Dermis microvascular lymphatic vessel endothelial cell (primary cell): ENCODE measurements around the gene ANKDD1A. TPM values are rescaled to one million over a fixed set of nuclear protein-coding genes. Genes with fewer than 3 reads are reported as not detected.

Experiments used
- DNase-seq, 2 donors: peaks; one replicate each; pipeline versions ENCODE4 v3.0.0 to v3.0.0-alpha.2; 2010; ENCODE audit warnings: low read depth in 2 of 2
- total RNA-seq: library from RNA; depleted of rRNA; stranded (reverse); fragments of >200 nt; gene quantifications from 2 replicates; pipeline ENCODE4 v1.2.1, GENCODE V29; 2014

ANKDD1A gene
- total RNA-seq = 6.0 and 11.8 TPM in 2 replicates

DNA sequence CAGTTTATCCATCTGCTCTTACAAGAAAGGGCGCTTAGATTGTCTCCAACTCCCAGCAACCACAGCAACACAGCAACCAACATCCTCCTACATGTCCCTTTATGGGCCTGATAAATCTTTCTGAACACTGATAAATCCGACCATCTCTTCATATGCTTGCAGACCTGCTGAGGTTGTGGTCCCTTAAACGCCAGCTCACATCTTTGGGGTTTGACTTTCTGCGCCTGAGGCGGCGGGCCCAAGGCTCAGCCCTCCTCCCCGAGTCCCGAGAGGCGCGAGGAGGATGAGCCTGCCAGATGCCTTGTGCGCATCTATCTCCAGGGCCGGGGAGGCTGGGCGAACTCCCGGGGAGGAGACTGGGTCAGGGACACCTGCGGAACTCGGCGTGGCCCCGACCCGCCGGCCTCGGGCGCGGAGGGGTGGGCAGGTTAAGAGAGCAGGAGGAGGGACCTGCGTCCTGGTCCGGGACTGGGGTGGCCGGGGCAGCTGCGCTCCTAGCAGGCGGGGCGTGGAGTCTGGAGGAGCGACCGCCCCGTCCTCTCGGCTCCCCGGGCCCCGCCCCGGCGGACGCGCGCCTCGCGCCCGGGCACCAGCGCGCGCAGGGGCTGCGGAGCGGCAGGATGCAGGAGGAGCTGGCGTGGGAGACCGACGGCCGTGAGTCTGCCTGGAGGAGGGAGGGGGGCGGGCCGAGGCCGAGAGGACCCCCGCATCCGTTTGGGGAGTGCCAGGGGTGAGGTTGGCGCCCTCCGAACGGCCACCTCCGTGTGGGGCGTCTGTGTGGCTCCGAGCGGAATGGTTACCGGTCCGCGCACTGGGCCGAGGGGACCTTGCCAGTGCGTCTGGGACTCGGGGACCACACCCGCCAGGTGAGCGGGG lies at the start of gene ANKDD1A:
Gene ANKDD1A, plus strand, starts transcription at position 592 of the 876 bp plus-strand sequence. Its CDS starts 29 bp downstream, at position 621.
- DNase-seq = peak in 1 of 2 donors; percentile 62

DNA sequence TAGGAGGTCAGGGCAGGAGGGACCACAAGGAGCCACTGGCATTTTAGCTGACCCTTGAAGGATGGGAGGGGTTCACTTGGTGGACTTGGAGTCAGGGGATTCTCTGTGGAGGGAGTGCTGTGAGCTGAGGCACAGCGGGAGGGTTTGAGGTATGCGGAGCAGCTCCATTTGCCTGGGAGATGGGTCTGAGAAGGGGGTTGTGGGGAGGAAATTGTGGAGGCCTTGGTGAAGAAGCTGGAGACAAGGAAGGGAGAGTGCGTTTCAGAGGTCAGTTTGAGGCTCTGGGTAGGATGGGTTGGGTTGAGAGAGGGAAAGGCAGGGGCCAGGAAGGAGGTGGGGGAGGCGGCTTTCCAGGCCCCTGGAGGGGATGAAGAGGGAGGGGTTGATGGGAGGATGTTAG lies 49.7 kb upstream of the ANKDD1A start:
- no peak for DNase-seq

DNA sequence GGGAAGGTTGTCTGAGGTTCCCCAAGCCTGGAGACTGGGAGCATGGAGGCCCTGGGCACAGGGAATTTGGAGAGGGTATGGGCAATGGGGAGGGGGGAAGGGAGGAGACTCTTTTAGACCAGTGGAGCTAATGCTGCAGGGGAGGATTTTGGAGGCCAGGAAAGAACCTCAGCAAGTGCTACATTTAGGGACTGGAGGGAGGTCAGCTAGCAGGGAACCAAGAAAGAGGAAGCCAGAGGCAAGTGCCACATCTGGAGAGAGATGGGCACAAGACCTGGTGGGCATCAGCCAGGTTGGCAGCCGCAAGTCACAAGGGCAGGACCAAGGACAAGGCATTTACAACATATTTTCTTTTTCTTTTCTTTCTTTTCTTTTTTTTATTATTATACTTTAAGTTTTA lies 49.3 kb upstream of the ANKDD1A start:
- DNase-seq = no peak

DNA sequence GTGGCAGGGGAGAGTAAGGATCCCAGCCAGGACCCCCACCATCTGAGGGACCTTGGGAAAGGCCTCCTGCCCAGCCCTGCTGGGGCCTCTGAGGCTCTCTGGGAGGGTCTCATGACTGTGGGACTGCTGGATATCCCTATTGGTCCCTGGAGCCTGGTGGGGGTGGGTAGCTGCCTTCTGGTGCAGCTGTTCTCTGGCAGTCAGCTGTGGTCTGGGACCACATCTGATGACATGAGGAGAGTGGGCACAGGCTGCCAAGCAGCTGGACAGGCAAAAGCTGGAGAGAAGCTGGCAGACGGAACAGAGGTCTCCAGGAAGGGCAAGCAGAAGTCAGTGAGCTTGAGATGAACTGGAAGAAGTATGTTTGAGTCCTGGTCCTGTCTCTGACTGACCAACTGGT lies 47.6 kb upstream of the ANKDD1A start:
- no peak for DNase-seq

DNA sequence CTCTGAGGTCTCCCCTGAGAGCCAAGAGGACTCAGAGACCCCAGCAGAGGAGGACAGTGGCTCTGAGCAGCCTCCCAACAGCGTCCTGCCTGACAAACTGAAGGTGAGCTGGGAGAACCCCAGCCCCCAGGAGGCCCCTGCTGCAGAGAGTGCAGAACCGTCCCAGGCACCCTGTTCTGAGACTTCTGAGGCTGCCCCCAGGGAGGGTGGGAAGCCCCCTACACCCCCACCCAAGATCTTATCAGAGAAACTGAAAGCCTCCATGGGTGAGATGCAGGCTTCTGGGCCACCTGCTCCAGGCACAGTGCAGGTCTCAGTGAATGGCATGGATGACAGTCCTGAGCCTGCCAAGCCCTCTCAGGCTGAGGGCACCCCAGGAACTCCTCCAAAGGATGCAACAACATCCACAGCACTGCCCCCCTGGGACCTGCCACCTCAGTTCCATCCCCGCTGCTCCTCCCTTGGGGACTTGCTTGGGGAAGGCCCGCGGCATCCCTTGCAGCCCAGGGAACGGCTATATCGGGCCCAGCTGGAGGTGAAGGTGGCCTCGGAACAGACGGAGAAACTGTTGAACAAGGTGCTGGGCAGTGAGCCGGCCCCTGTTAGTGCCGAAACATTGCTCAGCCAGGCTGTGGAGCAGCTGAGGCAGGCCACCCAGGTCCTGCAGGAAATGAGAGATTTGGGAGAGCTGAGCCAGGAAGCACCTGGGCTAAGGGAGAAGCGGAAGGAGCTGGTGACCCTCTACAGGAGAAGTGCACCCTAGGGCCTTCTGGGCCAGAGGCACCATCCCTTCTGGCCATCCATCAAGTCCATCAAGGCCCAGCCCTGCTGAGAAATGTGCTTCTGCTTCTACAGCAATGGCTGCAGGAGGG lies 46.3 kb upstream of the ANKDD1A start:
- DNase-seq = no peak

DNA sequence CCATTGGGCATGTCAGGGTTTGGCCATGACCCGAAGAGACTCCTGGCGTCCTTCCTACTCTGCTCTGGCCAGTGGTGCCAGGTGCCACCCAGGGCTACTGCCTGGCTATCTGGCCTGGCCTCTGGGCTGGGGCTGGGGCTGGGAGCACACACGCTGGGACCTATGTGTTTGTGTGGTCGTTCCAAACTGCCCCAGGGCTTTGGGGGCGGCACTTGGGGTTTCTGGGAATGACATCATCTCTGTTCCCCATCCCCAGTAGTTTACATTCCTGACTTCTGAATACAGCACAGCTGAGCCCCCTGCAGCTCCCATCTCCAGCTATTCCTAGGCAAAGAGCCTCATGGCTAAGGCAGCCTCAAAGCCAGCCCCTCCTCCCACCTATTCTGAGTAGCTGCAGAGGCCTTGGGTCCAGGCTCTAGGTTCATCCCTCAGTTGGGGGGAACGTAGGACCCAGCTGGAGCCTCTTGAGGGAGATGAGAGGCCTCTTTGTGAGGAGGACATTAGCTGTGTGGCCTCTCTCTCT lies 45.6 kb upstream of the ANKDD1A start:
- DNase-seq = no peak

DNA sequence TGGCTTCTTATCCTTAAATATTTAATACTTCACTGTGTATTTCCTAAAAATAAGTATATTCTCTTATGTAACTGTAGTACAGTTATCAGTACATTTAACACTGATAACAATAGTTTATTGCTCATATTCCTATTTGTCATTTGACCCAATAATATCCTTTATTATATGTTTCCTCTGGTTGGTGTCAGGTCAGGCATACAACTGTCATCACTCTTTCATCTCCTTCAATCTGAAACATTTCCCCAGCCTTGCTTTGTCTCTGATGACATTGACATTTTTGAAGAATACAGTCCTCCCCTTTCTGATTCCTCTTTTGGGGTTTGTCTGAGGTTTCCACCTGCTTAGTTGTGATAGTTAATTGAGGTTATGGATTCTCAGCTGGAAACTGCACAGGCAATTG lies 42.2 kb upstream of the ANKDD1A start:
- peak; percentile 59 to 61 for DNase-seq

DNA sequence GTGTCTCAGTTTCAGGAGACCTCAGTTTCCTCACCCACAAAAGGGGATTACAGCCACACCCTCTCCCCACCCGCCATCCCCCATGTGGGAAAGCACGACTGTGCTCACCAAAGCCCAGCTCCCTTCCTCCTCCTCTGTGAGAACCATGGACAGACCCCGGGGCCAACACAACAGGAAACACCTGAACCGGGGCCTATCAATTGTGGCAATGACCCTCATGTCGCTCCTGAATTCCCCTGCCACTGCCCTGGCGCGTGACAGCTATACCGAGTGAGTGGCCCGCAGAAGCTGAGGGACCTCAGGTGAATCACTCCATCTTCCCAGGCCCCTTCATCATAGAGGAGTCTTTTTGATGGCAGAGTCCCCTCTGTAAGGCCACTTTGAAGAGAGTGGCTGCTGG lies 41.3 kb upstream of the ANKDD1A start:
- DNase-seq = peak; percentile 93 to 94

DNA sequence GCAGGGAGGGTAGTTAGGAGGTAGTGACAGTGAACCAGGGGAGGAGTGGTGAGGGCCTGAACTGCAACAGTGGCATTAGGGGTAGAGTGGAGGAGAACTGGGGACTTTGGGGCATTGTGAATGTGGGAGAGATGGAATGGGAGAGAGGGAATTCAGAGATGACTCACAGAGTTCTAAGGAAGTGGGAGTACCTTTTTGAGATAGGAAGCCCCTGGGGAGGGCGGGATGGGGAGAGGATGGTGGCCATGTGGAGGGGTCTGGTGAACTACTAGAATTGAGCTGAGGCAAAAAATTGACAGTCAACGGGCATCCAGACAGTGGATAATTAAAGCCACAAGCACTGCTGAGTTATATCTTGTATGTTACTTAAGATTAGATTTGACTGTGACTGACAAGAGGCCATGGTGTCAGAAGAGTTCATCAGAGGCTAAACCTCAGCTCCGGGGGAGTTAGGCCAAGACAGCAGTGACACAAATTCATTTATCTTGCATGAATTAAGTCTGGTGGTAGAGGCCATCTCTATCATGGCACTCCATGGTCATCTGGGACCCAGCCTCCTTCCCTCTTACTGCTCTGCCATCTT lies 36.0 kb upstream of the ANKDD1A start:
- DNase-seq = no peak

DNA sequence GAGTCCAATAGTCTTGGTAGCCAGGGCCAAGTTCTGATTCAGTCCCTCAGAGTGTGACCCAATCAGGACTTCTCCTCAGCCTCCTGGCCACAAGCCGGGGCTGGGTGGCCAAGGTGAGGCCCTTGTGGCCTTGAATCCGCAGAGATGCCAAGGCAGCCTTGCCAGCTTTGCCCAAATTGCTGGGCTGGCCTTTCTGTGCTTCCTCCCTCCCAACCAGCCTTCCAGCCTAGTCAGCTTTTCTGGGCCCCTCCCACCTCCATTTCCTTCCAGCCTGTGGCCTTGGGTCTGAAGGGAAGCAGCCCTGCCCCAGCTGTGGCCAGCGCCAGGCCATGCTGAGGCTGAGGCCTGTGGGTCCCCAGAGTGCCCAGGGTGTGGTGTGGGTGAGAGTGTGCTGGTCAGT lies 34.3 kb upstream of the ANKDD1A start:
- peak in 1 of 2 donors; percentile 50 for DNase-seq

DNA sequence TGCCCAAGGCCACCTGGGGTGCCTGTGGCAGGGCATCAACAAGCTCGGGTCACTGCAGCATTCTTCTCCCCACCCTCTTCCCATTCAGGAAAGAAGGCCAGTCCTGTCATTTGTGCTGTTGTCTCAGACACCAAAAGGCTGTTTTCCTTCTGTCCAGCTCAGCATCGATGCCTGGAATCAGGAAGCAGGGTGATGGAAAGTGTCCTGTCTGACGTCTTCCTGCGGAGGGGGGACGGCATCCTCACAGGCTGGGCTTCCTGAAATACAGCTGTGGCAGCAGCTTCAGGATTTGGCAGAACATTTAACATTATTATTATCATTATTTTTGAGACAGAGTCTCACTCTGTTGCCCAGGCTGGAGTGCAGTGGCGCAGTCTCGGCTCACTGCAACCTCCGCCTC lies 33.0 kb upstream of the ANKDD1A start:
- peak; percentile 84 to 93 for DNase-seq

DNA sequence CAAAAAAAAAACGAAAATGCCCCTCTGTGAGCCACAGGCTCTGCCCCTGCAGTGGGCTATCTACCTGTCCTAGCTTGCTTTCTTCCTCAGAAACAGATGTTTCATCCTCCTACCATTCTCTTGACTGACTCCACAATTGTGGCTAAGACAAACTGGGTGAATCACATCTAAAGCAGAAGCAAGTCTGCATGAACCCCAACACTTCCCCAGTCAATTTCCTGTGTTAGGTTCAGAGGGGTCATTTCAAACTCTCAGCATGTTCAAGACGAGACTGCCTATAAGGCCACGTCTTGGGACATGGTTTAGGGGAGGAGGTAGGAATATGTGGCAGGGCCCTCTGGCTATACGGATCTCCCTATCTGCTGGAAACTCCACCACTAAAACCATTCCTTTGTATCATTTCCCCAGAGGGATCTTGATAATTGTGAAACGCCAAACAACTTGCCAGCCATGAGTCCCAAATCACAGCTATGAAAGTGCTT lies 28.6 kb upstream of the ANKDD1A start:
- DNase-seq = no peak

DNA sequence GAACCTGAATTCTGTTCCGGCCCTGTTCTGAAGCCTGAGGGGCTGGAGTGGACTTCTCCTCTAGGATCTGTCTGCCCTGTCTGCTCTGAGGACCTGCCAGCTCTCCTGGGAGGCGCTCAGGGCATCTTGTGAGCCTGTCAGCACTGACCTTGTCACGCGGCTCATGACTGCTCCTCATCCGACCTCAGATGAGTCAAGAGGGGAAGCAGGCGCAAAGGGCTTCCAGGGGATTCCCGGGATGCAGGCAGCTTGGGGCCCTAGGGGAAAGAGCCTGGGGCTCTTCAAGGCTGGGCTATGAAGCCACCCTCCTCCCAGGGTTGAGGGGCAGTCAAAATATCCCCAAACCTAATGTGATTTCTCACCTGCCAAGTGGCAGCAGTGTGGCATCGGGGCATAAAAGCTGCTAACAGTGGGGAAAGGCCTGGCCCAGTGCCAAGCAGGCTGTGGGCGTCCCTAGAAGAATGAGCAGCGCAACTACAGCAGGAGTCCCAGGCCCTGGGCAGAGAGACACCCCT lies 27.6 kb upstream of the ANKDD1A start:
- peak; percentile 69 to 95 for DNase-seq

DNA sequence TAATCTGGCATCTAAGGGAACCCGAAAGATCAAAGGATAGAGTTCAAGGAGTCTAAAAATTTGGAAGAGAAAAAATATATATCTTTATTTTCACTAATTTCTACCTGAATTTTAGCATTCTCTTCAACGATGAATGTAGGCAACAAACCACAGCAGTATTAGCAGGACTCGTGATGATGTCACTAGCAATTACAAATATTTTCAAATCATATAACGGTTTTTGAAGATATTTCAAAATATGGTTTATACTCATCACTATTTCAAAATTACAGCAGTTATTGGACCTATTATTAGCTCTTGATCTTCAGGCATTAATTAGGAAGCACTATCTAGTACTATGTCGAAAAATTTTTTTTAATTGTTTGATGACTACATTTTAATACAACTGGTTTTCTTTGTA lies 27.0 kb upstream of the ANKDD1A start:
- DNase-seq = no peak

DNA sequence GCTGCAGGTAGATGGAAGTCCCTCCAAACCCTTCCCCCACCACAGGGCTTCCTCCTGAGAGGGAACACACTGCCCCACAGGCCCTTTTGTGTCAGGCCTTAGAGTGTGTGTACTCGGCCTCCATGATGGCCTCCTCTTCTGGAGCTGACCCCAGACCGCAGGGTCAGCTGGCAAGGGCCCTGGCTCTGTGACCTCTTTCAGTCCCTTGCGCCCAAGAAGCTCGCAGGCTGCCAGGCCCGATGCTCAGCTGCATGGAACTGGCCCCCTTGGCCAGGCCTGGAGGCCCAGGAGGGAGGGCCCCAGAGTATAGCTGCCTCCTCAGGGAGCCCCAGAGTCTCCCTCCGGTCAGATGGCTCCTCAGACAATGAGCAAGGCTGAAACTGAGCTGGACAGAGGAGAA lies 23.4 kb upstream of the ANKDD1A start:
- no peak for DNase-seq

DNA sequence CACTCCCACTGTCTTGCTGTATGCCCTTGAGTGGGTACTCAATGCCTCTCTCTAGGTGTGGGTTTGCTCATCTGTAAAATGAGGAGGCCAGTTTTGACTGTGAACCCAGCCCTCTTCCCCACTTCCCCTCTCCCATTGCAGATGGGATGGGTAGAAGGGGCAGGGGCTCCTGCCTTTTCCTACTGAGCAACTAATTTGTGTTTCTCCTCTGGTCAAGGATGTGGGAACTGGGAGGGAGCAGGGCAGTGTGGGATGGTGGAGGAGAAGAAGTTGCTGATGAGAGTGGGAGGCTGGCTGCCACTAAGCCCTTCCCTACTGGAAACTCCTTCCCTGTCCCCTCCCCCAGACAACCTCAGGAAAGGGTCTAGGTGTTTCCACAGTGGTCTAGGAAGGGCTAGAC lies 20.1 kb upstream of the ANKDD1A start:
- no peak for DNase-seq

DNA sequence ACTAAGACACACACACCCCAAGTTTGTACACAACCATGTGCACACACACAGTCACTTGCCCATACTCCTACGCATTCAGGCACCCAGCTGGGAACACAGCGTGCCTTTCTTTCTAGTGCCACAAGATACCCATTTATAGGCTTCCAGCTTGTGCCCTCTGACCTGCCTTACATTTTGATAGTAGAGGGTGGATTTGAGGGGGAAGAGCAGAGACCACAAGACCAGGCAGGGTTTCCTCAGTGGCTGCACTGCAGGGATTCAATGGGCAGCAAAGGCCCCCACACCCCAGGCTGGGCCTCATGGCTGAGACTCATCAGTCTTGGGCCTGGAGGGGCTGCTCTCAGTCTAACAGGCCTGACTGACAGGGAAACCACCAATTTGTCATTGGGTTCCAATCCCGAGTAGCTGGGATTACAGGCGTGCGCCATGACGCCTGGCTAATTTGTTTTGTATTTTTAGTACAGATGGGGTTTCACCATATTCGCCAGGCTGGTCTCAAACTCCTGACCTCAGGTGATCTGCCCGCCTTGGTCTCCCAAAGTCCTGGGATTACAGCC lies 18.8 kb upstream of the ANKDD1A start:
- no peak for DNase-seq

DNA sequence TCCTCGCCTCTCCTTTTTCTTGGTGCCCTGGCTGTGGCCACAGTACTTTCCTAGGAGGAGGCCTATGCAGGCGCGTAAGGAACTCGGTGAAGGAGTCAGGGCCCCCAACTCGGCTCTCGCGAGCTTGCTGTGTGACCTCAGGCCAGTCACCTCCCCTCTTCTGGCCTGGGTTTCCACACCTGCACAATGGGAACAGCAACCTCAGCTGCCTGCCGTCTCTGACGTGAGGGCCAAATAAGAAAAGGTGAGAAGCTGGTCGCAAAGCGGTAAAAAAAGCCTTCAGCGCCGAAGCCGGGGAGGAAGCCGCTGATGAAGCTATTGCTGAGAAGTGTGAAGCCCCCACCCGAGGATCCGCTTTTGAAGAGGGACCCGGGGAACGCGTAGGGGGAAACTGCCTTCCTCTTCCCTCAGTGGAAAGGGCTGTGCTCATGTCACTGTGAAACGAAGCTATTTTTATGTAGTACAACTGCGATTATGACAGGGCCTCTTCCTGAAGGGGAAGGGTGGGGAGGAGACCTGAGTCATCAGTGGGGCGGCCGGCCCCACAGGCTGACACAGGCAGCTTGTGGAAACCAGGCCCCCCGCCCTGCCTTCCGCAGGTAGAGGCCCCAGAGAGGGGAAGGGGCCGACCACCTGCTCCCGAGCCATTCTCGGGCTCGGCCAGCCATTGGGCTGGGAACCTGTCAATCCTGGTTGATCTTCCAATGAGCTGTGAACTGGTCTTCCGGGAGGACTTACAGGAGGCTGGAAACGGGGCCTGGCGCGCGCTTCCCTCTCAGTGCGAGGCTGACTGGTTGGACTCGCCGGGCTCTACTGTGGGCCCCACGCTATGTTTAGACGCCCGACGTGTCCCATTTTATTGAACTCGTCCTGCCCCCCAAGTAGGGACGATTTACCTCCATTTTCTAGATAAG lies 18.0 kb upstream of the ANKDD1A start:
- DNase-seq = peak; percentile 100

DNA sequence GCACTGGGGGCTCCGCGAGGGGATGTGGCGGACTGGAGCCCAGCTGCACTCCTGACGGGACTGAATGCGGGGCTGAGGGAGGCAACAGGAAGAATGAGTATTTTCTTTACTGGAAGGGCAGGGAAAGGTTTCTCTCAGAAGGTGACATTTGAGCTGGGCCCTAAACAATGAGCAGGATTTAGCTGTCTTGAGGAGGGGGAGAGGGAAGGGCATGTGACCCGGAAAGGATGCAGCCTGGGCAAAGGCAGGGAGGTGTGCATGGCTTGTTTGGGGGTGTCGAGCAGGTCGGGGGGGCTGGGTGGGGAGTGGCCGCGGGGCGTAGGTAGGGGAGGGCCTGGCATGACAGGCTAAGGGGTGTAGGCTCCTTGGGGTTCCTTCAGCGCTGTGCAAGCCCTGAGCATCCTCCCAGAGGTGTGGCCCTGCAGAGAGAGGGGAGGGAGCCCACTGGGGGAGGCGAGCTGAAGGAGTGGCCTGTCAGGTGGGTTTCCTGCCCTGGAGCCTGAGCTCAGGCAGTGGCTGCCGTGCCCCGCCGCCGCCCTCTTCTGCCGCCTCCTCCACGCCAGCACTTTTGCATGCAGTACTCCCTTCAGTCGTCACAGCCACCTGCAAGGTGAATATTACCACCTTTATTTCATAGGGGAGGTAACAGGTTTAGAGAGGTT lies 17.2 kb upstream of the ANKDD1A start:
- no peak for DNase-seq
